ENCODE data around the gene LTBP1.

GRCh38 chr2:33213648-33214047 is 266.9 kb downstream of the LTBP1 start:
- TF ChIP-seq EZH2 (IDR thresholded peaks at IDR 0.05; ENCODE audit: borderline replicate concordance, insufficient read depth, low read depth, low read length, poor library complexity, severe bottlenecking) (no peak), CTCF (IDR thresholded peaks at IDR 0.05) (no peak)
